GM21390 (cell line): Measurements from ENCODE around the gene FOXJ3.

ENCODE experiments used
- ATAC-seq: cut with Tn5 transposase; IDR thresholded peaks from one replicate; pipeline ENCODE4 v1.9.1; 2021; ENCODE audit not compliant: unreplicated experiment

The FOXJ3 gene

GRCh38 chr1:42195841-42196240 lies 139.2 kb downstream of the FOXJ3 start:
- ATAC-seq: no peak

GRCh38 chr1:42192106-42192505 lies 142.9 kb downstream of the FOXJ3 start:
- no peak for ATAC-seq

GRCh38 chr1:42191319-42191718 lies 143.7 kb downstream of the FOXJ3 start:
- no peak for ATAC-seq

GRCh38 chr1:42189931-42190853 lies 144.8 kb downstream of the FOXJ3 start:
- no peak for ATAC-seq

- ATAC-seq: no peak
Observed at GRCh38 chr1:42186152-42186551, 148.9 kb downstream of the FOXJ3 start.

- ATAC-seq: no peak
Observed at GRCh38 chr1:42184616-42185015, 150.4 kb downstream of the FOXJ3 start.

- no peak for ATAC-seq
Observed at GRCh38 chr1:42183957-42184268, 151.1 kb downstream of the FOXJ3 start.

- ATAC-seq: no peak
Observed at GRCh38 chr1:42183210-42183956, 151.7 kb downstream of the FOXJ3 start.

GRCh38 chr1:42181687-42182086 lies 153.3 kb downstream of the FOXJ3 start:
- no peak for ATAC-seq

- no peak for ATAC-seq
Observed at GRCh38 chr1:42179900-42180329, 155.1 kb downstream of the FOXJ3 start.

GRCh38 chr1:42179275-42179674 lies 155.8 kb downstream of the FOXJ3 start:
- no peak for ATAC-seq

- no peak for ATAC-seq
Observed at GRCh38 chr1:42178249-42178648, 156.8 kb downstream of the FOXJ3 start.

GRCh38 chr1:42177541-42177981 lies 157.5 kb downstream of the FOXJ3 start:
- no peak for ATAC-seq

- ATAC-seq: no peak
Observed at GRCh38 chr1:42176902-42177519, 158.0 kb downstream of the FOXJ3 start.

GRCh38 chr1:42175314-42176054 lies 159.6 kb downstream of the FOXJ3 start:
- no peak for ATAC-seq

GRCh38 chr1:42173961-42174735 lies 160.9 kb downstream of the FOXJ3 start:
- ATAC-seq: no peak

- ATAC-seq: no peak
Observed at GRCh38 chr1:42173155-42173933, 161.7 kb downstream of the FOXJ3 start.

- ATAC-seq: no peak
Observed at GRCh38 chr1:42172381-42173133, 162.5 kb downstream of the FOXJ3 start.
